SJSA1 (cell line): ENCODE measurements around the gene OR51B2. TPM values are rescaled to one million over a fixed set of nuclear protein-coding genes. Genes with fewer than 3 reads are reported as not detected.
"Not testable (repeated sequence)": the region's sequence is repeated elsewhere in the genome, so short reads cannot be mapped to it uniquely, and the experiment has no call there.

Source experiments
- DNase-seq, 2 experiments: peaks; one replicate each; pipeline ENCODE4 v3.0.0-alpha.2; 2015 to 2020; ENCODE audit warnings: low spot score in 2 of 2, low read depth in 1 of 2
- H3K27ac ChIP-seq: fragments of 250-450 bp; sonication (Bioruptor Pico); 2 replicates; pipeline ENCODE4 v1.5.1; 2020; ENCODE audit warnings: mild to moderate bottlenecking, moderate library complexity
- H3K27me3 ChIP-seq: fragments of 250-450 bp; sonication (Bioruptor Pico); replicated peaks from 2 replicates; pipeline ENCODE4 v1.5.1; 2020; ENCODE audit warnings: mild to moderate bottlenecking, moderate library complexity
- H3K36me3 ChIP-seq: fragments of 250-450 bp; sonication (Bioruptor Pico); 2 replicates; pipeline ENCODE4 v1.5.1; 2020; ENCODE audit warnings: mild to moderate bottlenecking
- H3K4me1 ChIP-seq: fragments of 250-450 bp; sonication (Bioruptor Pico); replicated peaks from 2 replicates; pipeline ENCODE4 v1.6.1; 2021; ENCODE audit warnings: mild to moderate bottlenecking
- H3K4me3 ChIP-seq: fragments of 250-450 bp; sonication (Bioruptor Pico); 2 replicates; pipeline ENCODE4 v1.5.1; 2020; ENCODE audit warnings: mild to moderate bottlenecking
- H3K9me3 ChIP-seq: fragments of 250-450 bp; sonication (Bioruptor Pico); replicated peaks from 2 replicates; pipeline ENCODE4 v1.5.1; 2020; ENCODE audit warnings: mild to moderate bottlenecking
- total RNA-seq: library from RNA; depleted of rRNA; stranded (reverse); fragments of >200 nt; shearing (Covaris generic); gene quantifications from 2 replicates; pipeline ENCODE4 v1.2.3, GENCODE V29; 2014; rRNA removed

Gene OR51B2
- total RNA-seq: not detected in 2 replicates

GRCh38 chr11:5324197-5324596 lies at the start of gene OR51B2:
Gene OR51B2, minus strand, starts transcription at chr11:5324297. Its CDS starts 0 bp downstream, at chr11:5324297.
- Histone ChIP-seq H3K36me3 (no peaks in the 10 kb centered on the region), H3K4me1 (no peaks in the 10 kb centered on the region), H3K27me3 (peaks cover 3% of the 10 kb centered on the region; the same call in 1 of the 2 replicates), H3K9me3 (no peaks in the 10 kb centered on the region), H3K27ac (no peak within 1 kb of the TSS), H3K4me3 (no peak within 1 kb of the TSS)
- no peak for DNase-seq

- Histone ChIP-seq H3K4me3 (no peak overlapping the region), H3K27ac (no peak overlapping the region), H3K4me1 (peaks cover 44% of the 10 kb centered on the region), H3K9me3 (no peaks in the 10 kb centered on the region), H3K36me3 (no peaks in the 10 kb centered on the region), H3K27me3 (no peaks in the 10 kb centered on the region)
- peak in 1 of 2 experiments; percentile 58 for DNase-seq
Measured at GRCh38 chr11:5369789-5370188, 45.7 kb upstream of the OR51B2 start.

GRCh38 chr11:5368502-5369043 lies 44.5 kb upstream of the OR51B2 start:
- Histone ChIP-seq H3K27me3 (no peaks in the 10 kb centered on the region), H3K27ac (no peak overlapping the region), H3K4me3 (no peak overlapping the region), H3K4me1 (peaks cover 56% of the 10 kb centered on the region), H3K36me3 (no peaks in the 10 kb centered on the region), H3K9me3 (no peaks in the 10 kb centered on the region)
- no peak for DNase-seq

DNA sequence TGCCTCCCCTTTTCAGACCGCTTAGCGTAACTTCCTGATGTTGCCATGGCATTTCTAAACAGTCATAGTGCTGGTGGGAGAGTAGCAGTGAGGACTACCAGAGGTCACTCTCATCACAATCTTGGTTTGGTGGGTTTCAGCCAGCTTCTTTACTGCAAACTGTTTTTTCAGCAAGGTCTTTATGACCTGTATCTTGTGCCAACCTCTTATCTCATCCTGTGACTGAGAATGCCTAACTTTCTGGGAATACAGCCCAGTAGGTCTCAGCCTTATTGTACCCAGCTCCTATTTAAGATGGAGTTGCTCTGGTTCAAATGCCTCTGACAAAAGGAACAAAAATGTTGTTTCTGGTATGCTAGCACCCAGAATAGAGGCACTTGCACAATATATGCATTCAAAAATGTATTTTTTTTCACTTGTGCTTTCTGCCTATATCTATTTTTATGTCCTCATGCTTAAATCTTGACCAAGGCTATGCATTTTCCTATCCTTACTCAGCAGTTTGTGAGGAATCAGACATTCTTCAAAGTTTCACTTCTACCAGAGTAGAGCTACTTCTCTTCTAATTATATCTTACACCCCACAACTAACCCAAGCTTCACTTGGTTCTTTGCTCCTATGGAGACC lies 43.5 kb upstream of the OR51B2 start:
- no peaks in the 10 kb centered on the region for H3K36me3 ChIP-seq
- H3K4me1 ChIP-seq: peaks cover 60% of the 10 kb centered on the region
- H3K27me3 ChIP-seq: no peaks in the 10 kb centered on the region
- no peak overlapping the region for H3K4me3 ChIP-seq
- peak overlapping the region; percentile 92 for H3K27ac ChIP-seq
- no peak for DNase-seq
- no peaks in the 10 kb centered on the region for H3K9me3 ChIP-seq

GRCh38 chr11:5366856-5367255 lies 42.8 kb upstream of the OR51B2 start:
- H3K4me3 ChIP-seq: no peak overlapping the region
- peak overlapping the region; percentile 92 for H3K27ac ChIP-seq
- H3K36me3 ChIP-seq: no peaks in the 10 kb centered on the region
- DNase-seq: peak in 1 of 2 experiments; percentile 66
- no peaks in the 10 kb centered on the region for H3K27me3 ChIP-seq
- H3K9me3 ChIP-seq: no peaks in the 10 kb centered on the region
- H3K4me1 ChIP-seq: peaks cover 64% of the 10 kb centered on the region

DNA sequence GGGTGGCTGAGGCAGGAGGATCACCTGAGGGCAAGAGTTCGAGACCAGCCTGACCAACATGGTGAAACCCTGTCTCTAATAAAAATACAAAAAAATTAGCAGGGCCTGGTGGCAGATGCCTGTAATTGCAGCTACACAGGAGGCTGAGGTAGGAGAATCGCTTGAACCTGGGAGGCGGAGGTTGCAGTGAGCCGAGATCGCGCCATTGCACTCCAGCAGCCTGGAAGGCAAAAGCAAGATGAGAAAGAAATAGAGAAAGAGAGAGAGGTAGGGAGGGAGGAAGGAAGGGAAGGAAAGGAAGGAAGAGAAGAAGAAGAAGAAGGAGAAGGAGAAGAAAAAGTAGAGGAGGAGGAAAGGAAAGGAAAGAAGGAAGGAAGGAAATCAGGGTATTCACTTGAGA lies 42.3 kb upstream of the OR51B2 start:
- H3K27ac ChIP-seq: peak overlapping the region; percentile 92

DNA sequence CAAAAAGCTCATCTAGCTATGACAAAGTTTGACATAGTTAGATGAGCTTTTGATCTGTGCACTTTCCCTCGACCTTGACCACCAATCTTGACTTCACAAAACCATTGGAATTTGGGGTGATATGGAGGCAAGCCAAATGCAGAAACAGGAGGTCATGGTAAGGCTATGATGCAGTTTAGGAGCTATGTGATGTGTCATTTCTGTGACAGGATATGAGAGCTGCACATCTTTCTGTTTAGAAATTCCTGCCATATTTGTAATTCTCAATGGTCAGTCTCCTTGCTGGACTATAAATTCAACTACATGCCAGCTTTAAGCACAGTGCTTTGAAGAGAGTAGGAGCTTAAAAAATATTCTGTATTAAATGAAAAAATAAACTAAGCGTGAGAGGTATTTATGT lies 40.1 kb upstream of the OR51B2 start:
- H3K27ac ChIP-seq: peak overlapping the region; percentile 92
- H3K4me3 ChIP-seq: no peak overlapping the region
- H3K4me1 ChIP-seq: peaks cover 63% of the 10 kb centered on the region
- no peaks in the 10 kb centered on the region for H3K36me3 ChIP-seq
- no peaks in the 10 kb centered on the region for H3K9me3 ChIP-seq
- peak; percentile 83 to 95 for DNase-seq
- no peaks in the 10 kb centered on the region for H3K27me3 ChIP-seq

More for the DNA sequence above, 42.3 kb upstream of the OR51B2 start:
- H3K36me3 ChIP-seq, H3K9me3 ChIP-seq, H3K27me3 ChIP-seq, DNase-seq, H3K4me3 ChIP-seq: not testable (repeated sequence)
- peaks cover 67% of the 10 kb centered on the region for H3K4me1 ChIP-seq

GRCh38 chr11:5363679-5364078 lies 39.6 kb upstream of the OR51B2 start:
- Histone ChIP-seq H3K27me3 (no peaks in the 10 kb centered on the region), H3K4me1 (peaks cover 62% of the 10 kb centered on the region), H3K4me3 (no peak overlapping the region), H3K27ac (peak overlapping the region; percentile 92), H3K36me3 (no peaks in the 10 kb centered on the region), H3K9me3 (no peaks in the 10 kb centered on the region)
- DNase-seq: no peak

GRCh38 chr11:5362017-5362625 lies 38.0 kb upstream of the OR51B2 start:
- H3K27me3 ChIP-seq: no peaks in the 10 kb centered on the region
- H3K36me3 ChIP-seq: no peaks in the 10 kb centered on the region
- H3K4me1 ChIP-seq: peaks cover 46% of the 10 kb centered on the region
- H3K27ac ChIP-seq: no peak overlapping the region
- no peak overlapping the region for H3K4me3 ChIP-seq
- no peak for DNase-seq
- no peaks in the 10 kb centered on the region for H3K9me3 ChIP-seq

DNA sequence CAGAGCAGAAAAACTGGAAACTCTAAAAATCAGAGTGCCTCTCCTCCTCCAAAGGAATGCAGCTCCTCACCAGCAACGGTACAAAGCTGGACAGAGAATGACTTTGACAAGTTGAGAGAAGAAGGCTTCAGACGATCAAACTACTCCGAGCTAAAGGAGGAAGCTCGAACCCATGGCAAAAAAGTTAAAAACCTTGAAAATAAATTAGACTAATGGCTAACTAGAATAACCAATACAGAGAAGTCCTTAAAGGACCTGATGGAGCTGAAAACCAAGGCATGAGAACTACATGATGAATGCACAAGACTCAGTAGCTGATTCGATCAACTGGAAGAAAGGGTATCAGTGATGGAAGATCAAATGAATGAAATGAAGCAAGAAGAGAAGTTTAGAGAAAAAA lies 31.9 kb upstream of the OR51B2 start:
- not testable (repeated sequence) for H3K9me3 ChIP-seq, H3K36me3 ChIP-seq, DNase-seq, H3K4me1 ChIP-seq, H3K27ac ChIP-seq, H3K4me3 ChIP-seq, H3K27me3 ChIP-seq

- H3K27me3 ChIP-seq: no peaks in the 10 kb centered on the region
- peaks cover 7% of the 10 kb centered on the region for H3K4me1 ChIP-seq
- no peak within 1 kb of the TSS for H3K27ac ChIP-seq
- DNase-seq: no peak
- H3K4me3 ChIP-seq: no peak within 1 kb of the TSS
- H3K36me3 ChIP-seq: no peaks in the 10 kb centered on the region
- no peaks in the 10 kb centered on the region for H3K9me3 ChIP-seq
Measured at GRCh38 chr11:5351208-5351607, 27.1 kb upstream of the OR51B2 start, which contains the start of gene OR51B6. Gene OR51B6, plus strand, starts transcription at chr11:5351508. Its CDS starts 0 bp downstream, at chr11:5351508.

GRCh38 chr11:5349550-5349949 lies 25.5 kb upstream of the OR51B2 start:
- Histone ChIP-seq H3K27me3 (no peaks in the 10 kb centered on the region), H3K4me1 (peaks cover 23% of the 10 kb centered on the region), H3K4me3 (no peak overlapping the region), H3K27ac (no peak overlapping the region), H3K36me3 (no peaks in the 10 kb centered on the region), H3K9me3 (no peaks in the 10 kb centered on the region)
- no peak for DNase-seq

- H3K4me3 ChIP-seq: no peak overlapping the region
- H3K9me3 ChIP-seq: no peaks in the 10 kb centered on the region
- H3K4me1 ChIP-seq: peaks cover 32% of the 10 kb centered on the region
- no peak for DNase-seq
- H3K27me3 ChIP-seq: no peaks in the 10 kb centered on the region
- no peak overlapping the region for H3K27ac ChIP-seq
- H3K36me3 ChIP-seq: no peaks in the 10 kb centered on the region
Measured at GRCh38 chr11:5348551-5349194, 24.6 kb upstream of the OR51B2 start.

- Histone ChIP-seq H3K27me3 (no peaks in the 10 kb centered on the region), H3K4me3 (no peak overlapping the region), H3K27ac (no peak overlapping the region), H3K36me3 (no peaks in the 10 kb centered on the region), H3K9me3 (no peaks in the 10 kb centered on the region), H3K4me1 (peaks cover 45% of the 10 kb centered on the region)
- no peak for DNase-seq
Measured at GRCh38 chr11:5345831-5346230, 21.7 kb upstream of the OR51B2 start.
